HG03565 (cell line): ENCODE data around the gene C2orf69.

Experiments
- ATAC-seq: cut with Tn5 transposase; IDR thresholded peaks from one replicate; pipeline ENCODE4 v1.9.1; 2021; ENCODE audit warnings: mild to moderate bottlenecking, moderate library complexity; ENCODE audit not compliant: unreplicated experiment

C2orf69 gene

GRCh38 chr2:199962203-199962602 lies 51.1 kb downstream of the C2orf69 start:
- peak; percentile 42 for ATAC-seq

- no peak for ATAC-seq
These were observed 55.3 kb downstream of the C2orf69 start for GRCh38 chr2:199966405-199966804.

GRCh38 chr2:199966976-199967375 lies 55.9 kb downstream of the C2orf69 start:
- no peak for ATAC-seq

- no peak for ATAC-seq
These were observed 57.0 kb downstream of the C2orf69 start for GRCh38 chr2:199968126-199968525.

GRCh38 chr2:199972088-199972626 lies 61.1 kb downstream of the C2orf69 start:
- no peak for ATAC-seq

- ATAC-seq: no peak
These were observed 62.6 kb downstream of the C2orf69 start for GRCh38 chr2:199973703-199974102.

- no peak for ATAC-seq
These were observed 64.3 kb downstream of the C2orf69 start for GRCh38 chr2:199975273-199975895.
